Transverse colon (tissue), 4 donors: ENCODE measurements around the gene MZF1.

ENCODE experiments used
- CTCF ChIP-seq, 5 experiments: fragments of 200-600 bp in 3 of 5; fragments of 450-650 bp in 2 of 5; sonication (generic) in 3 of 5; IDR thresholded peaks; 1 replicate in 2 of 5; 2 replicates in 3 of 5; pipeline ENCODE4 v1.5.1; 2016 to 2017; ENCODE audit warnings: antibody characterized with exemption in 5 of 5, inconsistent platforms in 3 of 5, mild to moderate bottlenecking in 2 of 5, moderate library complexity in 1 of 5
- EP300 ChIP-seq: sonication (generic); formaldehyde crosslinking; IDR thresholded peaks from one replicate; pipeline ENCODE4 v1.6.1; 2017; ENCODE audit warnings: antibody characterized with exemption, low read depth
- POLR2A ChIP-seq: fragments of 450-650 bp; IDR thresholded peaks from one replicate; pipeline ENCODE4 v1.6.1; 2016; ENCODE audit warnings: antibody characterized with exemption, mild to moderate bottlenecking, moderate library complexity
- POLR2AphosphoS5 ChIP-seq, 3 donors: sonication (generic); formaldehyde crosslinking; IDR thresholded peaks; one replicate each; pipeline ENCODE4 v1.6.1; 2016; ENCODE audit warnings: antibody characterized with exemption in 3 of 3

DNA sequence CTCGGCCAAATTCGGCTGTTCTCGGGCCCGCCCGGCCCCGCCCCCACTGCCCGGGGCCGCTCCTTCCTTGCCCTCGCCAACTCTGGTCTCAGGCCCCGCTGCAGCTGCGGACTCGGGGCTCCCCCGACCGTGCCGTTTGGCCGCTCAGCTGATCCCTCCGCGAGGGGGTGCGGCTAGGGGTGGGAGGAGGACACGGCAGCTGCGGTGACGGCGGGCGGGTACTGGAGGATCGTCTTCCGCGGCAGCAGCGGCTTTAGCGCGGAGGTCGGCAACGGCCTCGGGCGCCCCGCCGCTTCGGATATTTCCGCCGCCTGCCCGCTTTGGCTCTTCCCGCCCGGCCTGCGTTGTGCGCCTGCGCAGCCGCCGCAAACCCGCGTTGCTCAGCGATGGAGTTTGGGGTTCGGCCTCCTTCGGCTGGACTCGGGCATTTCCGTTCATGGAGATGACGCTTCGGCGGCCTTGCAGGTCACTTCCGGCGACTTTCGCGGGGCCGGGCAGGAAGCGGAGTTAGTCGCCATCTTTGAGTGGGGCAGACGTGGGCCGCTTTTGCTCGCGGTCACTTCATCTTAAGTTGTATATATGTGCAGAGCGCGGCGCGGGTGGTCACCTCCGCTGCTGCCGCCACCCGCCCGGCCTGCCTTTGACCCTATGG lies 14.4 kb downstream of the MZF1 start:
- TF ChIP-seq CTCF (IDR thresholded peaks at IDR 0.05) (peak in 1 of 5 experiments; percentile 2), POLR2A (peak; percentile 75), POLR2AphosphoS5 (IDR thresholded peaks at IDR 0.05) (peak; percentile 58 to 85 (median 60)), EP300 (no peak)
